SK-N-SH treated with all-trans-retinoic acid at 6 μM for 48 hours (cell line): ENCODE results near the gene URB2.

Source experiments
- ATAC-seq: fragments of 200-7000 bp; cut with Tn5 transposase; 3 replicates; pipeline ENCODE4 v1.9.1; 2020; ENCODE audit warnings: mild to moderate bottlenecking, moderate library complexity
- BACH2 ChIP-seq: fragments of 250-450 bp; sonication (Bioruptor Pico); IDR thresholded peaks from 2 replicates; pipeline ENCODE4 v1.9.0; 2021; ENCODE audit warnings: mild to moderate bottlenecking, borderline replicate concordance
- CREB5 ChIP-seq: fragments of 250-450 bp; sonication (Bioruptor Pico); IDR thresholded peaks from 2 replicates; pipeline ENCODE4 v1.5.1; 2020; ENCODE audit warnings: low read depth, mild to moderate bottlenecking, moderate library complexity
- CSDC2 ChIP-seq: fragments of 250-450 bp; sonication (Bioruptor Pico); IDR thresholded peaks from 2 replicates; pipeline ENCODE4 v1.5.0; 2020; ENCODE audit warnings: mild to moderate bottlenecking, moderate library complexity
- CSRNP3 ChIP-seq: fragments of 250-450 bp; sonication (Bioruptor Pico); IDR thresholded peaks from 2 replicates; pipeline ENCODE4 v1.5.1; 2021; ENCODE audit warnings: mild to moderate bottlenecking, moderate library complexity
- ESRRG ChIP-seq: fragments of 250-450 bp; sonication (Bioruptor Pico); IDR thresholded peaks from 2 replicates; pipeline ENCODE4 v1.6.1; 2021; ENCODE audit warnings: mild to moderate bottlenecking
- GLIS3 ChIP-seq: fragments of 250-450 bp; sonication (Bioruptor Pico); IDR thresholded peaks from 2 replicates; pipeline ENCODE4 v1.5.0; 2020; ENCODE audit warnings: mild to moderate bottlenecking, moderate library complexity
- ISL1 ChIP-seq: fragments of 250-450 bp; sonication (Bioruptor Pico); IDR thresholded peaks from 2 replicates; pipeline ENCODE4 v2.1.2; 2022; ENCODE audit warnings: mild to moderate bottlenecking, moderate library complexity
- OSR1 ChIP-seq: fragments of 250-450 bp; sonication (Bioruptor Pico); IDR thresholded peaks from 2 replicates; pipeline ENCODE4 v1.8.0; 2022; ENCODE audit warnings: moderate library complexity, mild to moderate bottlenecking, inconsistent platforms
- PATZ1 ChIP-seq: fragments of 250-450 bp; sonication (Bioruptor Pico); IDR thresholded peaks from 2 replicates; pipeline ENCODE4 v1.8.0; 2020; ENCODE audit warnings: mild to moderate bottlenecking, moderate library complexity, borderline replicate concordance
- PPARA ChIP-seq: fragments of 250-450 bp; sonication (Bioruptor Pico); IDR thresholded peaks from 2 replicates; pipeline ENCODE4 v1.5.0; 2020; ENCODE audit warnings: mild to moderate bottlenecking, borderline replicate concordance
- RARB ChIP-seq: fragments of 250-450 bp; sonication (Bioruptor Pico); IDR thresholded peaks from 2 replicates; pipeline ENCODE4 v1.8.0; 2021; ENCODE audit warnings: mild to moderate bottlenecking, moderate library complexity
- SNAI2 ChIP-seq: fragments of 250-450 bp; sonication (Bioruptor Pico); IDR thresholded peaks from 2 replicates; pipeline ENCODE4 v1.5.0; 2020; ENCODE audit warnings: mild to moderate bottlenecking, moderate library complexity
- TCF4 ChIP-seq: fragments of 250-450 bp; sonication (Bioruptor Pico); IDR thresholded peaks from 2 replicates; pipeline ENCODE4 v1.8.0; 2021; ENCODE audit warnings: mild to moderate bottlenecking, moderate library complexity, borderline replicate concordance
- TOX ChIP-seq: fragments of 250-450 bp; sonication (Bioruptor Pico); IDR thresholded peaks from 2 replicates; pipeline ENCODE4 v1.8.0; 2021; ENCODE audit warnings: mild to moderate bottlenecking, moderate library complexity, borderline replicate concordance
- TSHZ2 ChIP-seq: fragments of 250-450 bp; sonication (Bioruptor Pico); IDR thresholded peaks from 2 replicates; pipeline ENCODE4 v1.5.0; 2020; ENCODE audit warnings: mild to moderate bottlenecking, moderate library complexity
- ZC3H10 ChIP-seq: fragments of 250-450 bp; sonication (Bioruptor Pico); IDR thresholded peaks from 2 replicates; pipeline ENCODE4 v1.5.1; 2021; ENCODE audit warnings: mild to moderate bottlenecking, moderate library complexity
- ZFP30 ChIP-seq: fragments of 450-650 bp; formaldehyde crosslinking; IDR thresholded peaks from 2 replicates; pipeline ENCODE4 v1.5.0; 2022; ENCODE audit warnings: mild to moderate bottlenecking, moderate library complexity
- ZNF565 ChIP-seq: fragments of 450-650 bp; formaldehyde crosslinking; conservative IDR thresholded peaks from 2 replicates; pipeline ENCODE4 v1.5.0; 2020; ENCODE audit warnings: low read depth, mild to moderate bottlenecking, moderate library complexity
- ZNF70 ChIP-seq: fragments of 450-650 bp; formaldehyde crosslinking; IDR thresholded peaks from 2 replicates; pipeline ENCODE4 v1.5.0; 2020; ENCODE audit warnings: mild to moderate bottlenecking, moderate library complexity
- ZNF8 ChIP-seq: fragments of 450-650 bp; formaldehyde crosslinking; IDR thresholded peaks from 2 replicates; pipeline ENCODE4 v1.5.0; 2020; ENCODE audit warnings: mild to moderate bottlenecking, moderate library complexity

URB2 gene

GRCh38 chr1:229657993-229658755 lies 32.1 kb downstream of the URB2 start:
- no peak for ATAC-seq
- no peak for TF ChIP-seq OSR1
- TF ChIP-seq ESRRG (CRISPR knock-in tag): no peak
- TF ChIP-seq ZNF565 (CRISPR knock-in tag): no peak
- no peak for TF ChIP-seq CSRNP3 (CRISPR knock-in tag)
- no peak for TF ChIP-seq GLIS3
- peak; percentile 60; the same call in 1 of the 2 replicates for TF ChIP-seq TSHZ2 (CRISPR knock-in tag)
- TF ChIP-seq SNAI2: no peak
- no peak for TF ChIP-seq ZNF8 (CRISPR knock-in tag)
- TF ChIP-seq BACH2 (CRISPR knock-in tag): no peak
- TF ChIP-seq ISL1 (CRISPR knock-in tag): no peak
- TF ChIP-seq TCF4 (CRISPR knock-in tag): peak; percentile 69; the same call in 1 of the 2 replicates
- TF ChIP-seq ZNF70: no peak
- no peak for TF ChIP-seq PPARA (CRISPR knock-in tag)

GRCh38 chr1:229661022-229661877 lies 35.2 kb downstream of the URB2 start:
- peak; percentile 95 for ATAC-seq
- no peak for TF ChIP-seq RARB
- no peak for TF ChIP-seq ZC3H10 (CRISPR knock-in tag)
- no peak for TF ChIP-seq CREB5 (CRISPR knock-in tag)
- TF ChIP-seq ZNF565 (CRISPR knock-in tag): no peak
- 0 out of 2 replicates have a peak, but pooled peaks have one; percentile 14 for TF ChIP-seq ZNF70
- TF ChIP-seq, all 23 proteins: peak for 1

GRCh38 chr1:229661897-229662296 lies 35.9 kb downstream of the URB2 start:
- TF ChIP-seq TOX (CRISPR knock-in tag): no peak
- TF ChIP-seq ESRRG (CRISPR knock-in tag): no peak
- no peak for TF ChIP-seq ZFP30 (CRISPR knock-in tag)
- no peak for TF ChIP-seq PATZ1
- TF ChIP-seq ZNF565 (CRISPR knock-in tag): no peak
- TF ChIP-seq TCF4 (CRISPR knock-in tag): no peak
- no peak for TF ChIP-seq GLIS3
- no peak for TF ChIP-seq ZC3H10 (CRISPR knock-in tag)
- TF ChIP-seq ISL1 (CRISPR knock-in tag): no peak
- no peak for TF ChIP-seq CSDC2
- no peak for TF ChIP-seq PPARA (CRISPR knock-in tag)
- ATAC-seq: no peak
